Mucosa of descending colon (tissue), 3 donors: ENCODE results near the gene CCL16. TPM values are rescaled to one million over a fixed set of nuclear protein-coding genes. Genes with fewer than 3 reads are reported as not detected.
A peak's percentile ranks its signal among the peaks of the same experiment; 100 is the strongest.

Experiments
- ATAC-seq: fragments of 200-7000 bp; cut with Tn5 transposase; one replicate; pipeline ENCODE4 v1.9.1; 2020; ENCODE audit warnings: mild to moderate bottlenecking, moderate library complexity
- DNase-seq, 3 donors: peaks; one replicate each; pipeline ENCODE4 v3.0.0-alpha.2; 2020
- H3K36me3 ChIP-seq: fragments of 200-600 bp; one replicate; pipeline ENCODE4 v1.8.0; 2021; ENCODE audit warnings: low read depth, mild to moderate bottlenecking
- H3K4me1 ChIP-seq: fragments of 200-600 bp; one replicate; pipeline ENCODE4 v1.8.0; 2021; ENCODE audit warnings: low read depth, mild to moderate bottlenecking
- H3K4me3 ChIP-seq: fragments of 200-600 bp; one replicate; pipeline ENCODE4 v1.8.0; 2021; ENCODE audit warnings: mild to moderate bottlenecking
- H3K9me3 ChIP-seq: fragments of 200-600 bp; one replicate; pipeline ENCODE4 v1.8.0; 2021; ENCODE audit warnings: mild to moderate bottlenecking
- intact Hi-C, 2 donors: fragments of 100-400 bp; cut with DNase I in 1 of 2; cut with micrococcal nuclease in 1 of 2; formaldehyde crosslinking; loops; one replicate each; pipeline versions ENCODE4 v1.11.0 to v1.11.1; 2022; cut with DNase I, micrococcal nuclease
- total RNA-seq, 3 donors: library from RNA; stranded (reverse); fragmentation: NEBNext Ultra II Directional in 2 of 3; extraction: Animal tissue kit (Norgen Biotek cat#: 25700) in 2 of 3; gene quantifications; one replicate each; pipeline versions ENCODE4 v1.2.1 to v1.2.4, GENCODE V29; 2021 to 2023
- TF ChIP-seq, protein P1 (sequence below): fragments of 200-600 bp; IDR thresholded peaks from one replicate; pipeline ENCODE4 v1.8.0; 2022; ENCODE audit warnings: antibody characterized with exemption, mild to moderate bottlenecking
- donor health status: DM: no; HTN: no; CAD: no; lungs with moderate emphysema.
- donor health status: DM: no; HTN: no; CAD: no.
- donor health status: DM: no; HTN: yes; CAD: no.

CCL16 gene
- total RNA-seq, 3 donors from 2014 or later, result 0.20 to 0.44 TPM; not detected in 1

DNA sequence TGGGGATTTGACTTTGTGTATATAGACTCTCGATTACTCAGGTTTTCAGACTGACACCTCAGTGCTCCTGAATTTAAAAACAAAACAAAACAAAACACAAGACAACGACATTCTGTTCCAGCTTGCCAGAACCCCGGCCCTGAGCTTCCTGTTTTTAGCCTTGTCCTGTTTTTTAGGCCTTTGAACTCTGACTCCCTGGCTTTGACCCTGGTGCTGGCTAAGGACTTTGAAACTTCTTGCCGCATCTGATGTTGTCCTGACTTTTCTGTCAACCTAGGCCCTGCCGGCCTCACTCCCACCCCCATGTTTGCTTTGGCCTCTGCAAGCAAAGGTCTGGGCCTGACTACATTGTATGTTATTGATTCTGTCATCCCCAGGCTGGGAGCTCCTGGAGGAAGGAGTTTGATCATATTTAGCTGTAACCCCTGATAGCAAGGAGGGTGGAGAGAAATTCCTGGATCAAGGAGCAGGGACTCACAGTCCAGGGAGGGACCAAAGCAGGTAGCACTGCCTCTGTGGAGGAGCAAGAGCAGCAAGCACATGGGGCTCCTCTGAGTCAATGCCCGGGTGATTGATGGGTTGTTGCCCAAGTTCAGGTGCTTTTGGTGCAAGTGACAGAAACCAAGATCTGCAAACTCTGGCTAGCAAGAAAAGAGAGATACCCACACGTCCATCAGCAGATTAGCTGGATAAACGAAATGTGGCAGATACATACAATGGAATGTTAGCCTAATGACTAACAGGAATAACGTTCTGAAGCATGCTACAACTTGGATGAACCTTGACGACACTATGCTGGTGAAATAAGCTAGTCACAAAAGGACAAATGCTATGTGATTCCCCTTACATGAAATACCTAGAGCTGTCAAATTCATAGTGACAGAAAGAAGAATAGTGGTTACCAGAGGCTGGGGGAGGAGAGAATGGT, 7.7 kb downstream of the CCL16 start:
- ATAC-seq (peak; percentile 16), DNase-seq (peak in 1 of 3 donors; percentile 22)
- intact Hi-C loops, result loop anchor here in 1 of 2 donors (10.0 kb wide), 2 partner anchors 101 to 171 kb away; no protein-coding TSS in a partner anchor
- Histone ChIP-seq H3K4me3 (no peak overlapping the region), H3K4me1 (peaks cover 14% of the 10 kb centered on the region), H3K9me3 (no peaks in the 10 kb centered on the region), H3K36me3 (no peaks in the 10 kb centered on the region)
- TF ChIP-seq, protein P1, sequence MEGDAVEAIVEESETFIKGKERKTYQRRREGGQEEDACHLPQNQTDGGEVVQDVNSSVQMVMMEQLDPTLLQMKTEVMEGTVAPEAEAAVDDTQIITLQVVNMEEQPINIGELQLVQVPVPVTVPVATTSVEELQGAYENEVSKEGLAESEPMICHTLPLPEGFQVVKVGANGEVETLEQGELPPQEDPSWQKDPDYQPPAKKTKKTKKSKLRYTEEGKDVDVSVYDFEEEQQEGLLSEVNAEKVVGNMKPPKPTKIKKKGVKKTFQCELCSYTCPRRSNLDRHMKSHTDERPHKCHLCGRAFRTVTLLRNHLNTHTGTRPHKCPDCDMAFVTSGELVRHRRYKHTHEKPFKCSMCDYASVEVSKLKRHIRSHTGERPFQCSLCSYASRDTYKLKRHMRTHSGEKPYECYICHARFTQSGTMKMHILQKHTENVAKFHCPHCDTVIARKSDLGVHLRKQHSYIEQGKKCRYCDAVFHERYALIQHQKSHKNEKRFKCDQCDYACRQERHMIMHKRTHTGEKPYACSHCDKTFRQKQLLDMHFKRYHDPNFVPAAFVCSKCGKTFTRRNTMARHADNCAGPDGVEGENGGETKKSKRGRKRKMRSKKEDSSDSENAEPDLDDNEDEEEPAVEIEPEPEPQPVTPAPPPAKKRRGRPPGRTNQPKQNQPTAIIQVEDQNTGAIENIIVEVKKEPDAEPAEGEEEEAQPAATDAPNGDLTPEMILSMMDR, result no peak

DNA sequence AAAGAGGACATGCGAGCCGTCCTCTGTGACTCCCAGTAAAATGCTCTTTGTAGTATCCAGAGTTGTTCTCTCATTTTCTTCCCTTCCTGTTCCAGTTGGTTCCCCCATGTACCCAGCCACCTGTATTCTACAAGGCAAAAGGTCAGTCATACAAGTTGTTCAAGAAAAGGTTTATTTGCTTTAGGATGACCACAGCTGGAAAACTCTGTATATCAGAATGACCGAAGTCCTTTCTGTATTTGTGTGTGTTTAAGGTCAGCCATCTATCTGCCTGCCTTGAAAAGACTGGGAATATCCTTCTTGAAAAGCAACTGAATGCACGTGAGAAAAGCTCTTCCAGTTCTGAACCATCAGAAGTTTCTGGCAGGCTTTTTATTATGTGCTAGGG, 8.4 kb downstream of the CCL16 start:
- DNase-seq (no peak), ATAC-seq (peak; percentile 37)
- intact Hi-C loops, result loop anchor here in 1 of 2 donors (10.0 kb wide), 2 partner anchors 102 to 172 kb away; no protein-coding TSS in a partner anchor
- no peak overlapping the region for H3K4me3 ChIP-seq
- no peaks in the 10 kb centered on the region for H3K9me3 ChIP-seq
- peaks cover 14% of the 10 kb centered on the region for H3K4me1 ChIP-seq
- no peaks in the 10 kb centered on the region for H3K36me3 ChIP-seq
- TF ChIP-seq, protein P1, result no peak

DNA sequence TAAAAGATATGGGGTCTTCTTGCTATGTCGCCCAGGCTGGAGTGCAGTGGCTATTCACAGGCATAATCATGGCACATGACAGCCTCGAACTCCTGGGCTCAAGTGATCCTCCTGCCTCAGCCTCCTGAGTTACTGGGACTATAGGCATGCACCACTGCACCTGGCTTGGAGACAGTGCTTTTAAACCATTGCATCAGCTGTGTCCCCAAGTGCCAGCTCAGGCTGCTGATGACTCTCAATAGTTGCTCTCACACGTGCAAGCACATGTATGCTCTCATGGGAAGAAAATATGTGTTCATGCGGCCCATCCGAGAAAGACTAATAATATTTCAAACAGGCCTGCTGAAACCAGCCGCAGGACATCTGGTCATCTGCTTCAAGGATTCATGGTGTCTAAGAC, 8.8 kb downstream of the CCL16 start:
- TF ChIP-seq, protein P1, result no peak
- DNase-seq (no peak), ATAC-seq (no peak)
- H3K4me1 ChIP-seq, result peaks cover 14% of the 10 kb centered on the region
- H3K9me3 ChIP-seq, result no peaks in the 10 kb centered on the region
- intact Hi-C loops, result loop anchor here in 1 of 2 donors (10.0 kb wide), 2 partner anchors 102 to 172 kb away; no protein-coding TSS in a partner anchor
- no peak overlapping the region for H3K4me3 ChIP-seq
- no peaks in the 10 kb centered on the region for H3K36me3 ChIP-seq

DNA sequence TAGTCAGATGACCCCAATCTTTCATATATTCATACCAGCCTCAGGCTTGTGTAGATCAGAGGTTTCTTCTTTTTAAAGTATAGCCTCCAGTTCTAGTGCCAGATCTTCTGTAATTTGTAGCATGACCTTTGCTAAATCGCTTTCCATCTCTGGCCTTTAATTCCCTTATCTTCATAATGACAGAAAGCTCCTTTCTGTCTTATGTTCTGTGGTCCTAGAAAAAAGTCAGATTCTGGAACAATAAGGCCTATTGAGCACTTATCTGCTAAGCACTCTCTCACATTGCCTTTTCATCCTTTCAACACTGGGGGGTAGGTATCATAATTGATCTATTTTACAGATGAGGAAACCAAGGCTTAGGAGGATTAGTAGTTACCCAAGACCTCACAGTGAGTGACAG, 9.2 kb downstream of the CCL16 start:
- H3K9me3 ChIP-seq, result no peaks in the 10 kb centered on the region
- peaks cover 14% of the 10 kb centered on the region for H3K4me1 ChIP-seq
- TF ChIP-seq, protein P1, result no peak
- ATAC-seq (no peak), DNase-seq (no peak)
- intact Hi-C loops, result loop anchor here in 1 of 2 donors (10.0 kb wide), 2 partner anchors 103 to 173 kb away; no protein-coding TSS in a partner anchor
- H3K4me3 ChIP-seq, result no peak overlapping the region
- no peaks in the 10 kb centered on the region for H3K36me3 ChIP-seq

DNA sequence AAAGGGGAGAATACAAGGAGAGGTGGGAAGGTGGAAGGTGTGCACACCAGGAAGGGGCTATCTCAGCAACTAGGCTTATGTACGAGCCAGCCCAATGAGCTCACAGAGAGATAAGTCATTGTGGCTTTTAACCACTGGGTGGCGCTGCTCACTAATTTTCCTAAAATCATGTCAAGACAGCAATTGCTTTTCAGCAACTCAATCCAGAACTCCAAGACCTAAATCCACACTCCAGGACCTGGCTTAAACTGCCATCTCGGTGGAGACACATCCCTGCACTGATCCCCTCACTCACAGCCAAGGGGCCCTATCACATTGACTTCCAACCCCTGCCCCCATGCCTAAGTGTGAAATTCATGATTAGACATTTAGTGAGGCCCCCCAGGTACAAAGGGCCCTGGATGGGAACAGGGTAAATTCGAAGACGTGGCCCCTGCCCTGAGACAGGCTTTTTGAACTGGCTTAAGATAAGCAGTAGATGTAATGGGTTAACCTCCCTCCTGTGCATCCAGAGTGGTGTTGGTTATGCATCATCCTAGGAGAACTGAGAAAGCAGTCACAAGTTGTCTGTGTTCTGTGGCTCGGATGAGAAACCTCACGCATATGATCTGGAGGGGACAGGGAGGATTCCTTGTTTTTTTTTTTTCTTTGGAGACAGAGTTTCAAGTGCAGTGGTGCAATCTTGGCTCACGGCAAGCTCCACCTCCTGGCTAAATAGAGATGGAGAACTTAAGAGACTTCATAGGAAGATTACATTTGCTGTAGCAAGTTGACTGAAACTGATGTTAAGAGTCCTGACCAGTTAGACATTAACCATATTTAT, 11.5 kb downstream of the CCL16 start:
- TF ChIP-seq, protein P1, result peak; percentile 51
- DNase-seq (peak in 2 of 3 donors; percentile 59 to 93), ATAC-seq (peak; percentile 88)
- intact Hi-C loops, result loop anchor here in 1 of 2 donors (10.0 kb wide), 2 partner anchors 105 to 175 kb away; no protein-coding TSS in a partner anchor
- Histone ChIP-seq H3K4me3 (no peak overlapping the region), H3K4me1 (peaks cover 12% of the 10 kb centered on the region), H3K9me3 (no peaks in the 10 kb centered on the region), H3K36me3 (no peaks in the 10 kb centered on the region)
